Lower lobe of right lung (tissue), 2 donors: ENCODE results near the gene KCNJ4. TPM values are rescaled to one million over a fixed set of nuclear protein-coding genes. Genes with fewer than 3 reads are reported as not detected.
"Not testable (repeated sequence)": the region's sequence is repeated elsewhere in the genome, so short reads cannot be mapped to it uniquely, and the experiment has no call there.

Source experiments
- ATAC-seq, 2 donors: fragments of 200-7000 bp; cut with Tn5 transposase; one replicate each; pipeline ENCODE4 v1.9.1; 2020 to 2022; ENCODE audit warnings: mild to moderate bottlenecking in 2 of 2, moderate library complexity in 2 of 2
- DNase-seq: peaks from one replicate; pipeline ENCODE4 v3.0.0-alpha.2; 2020
- H3K27ac ChIP-seq: fragments of 200-600 bp; one replicate; pipeline ENCODE4 v1.8.0; 2022
- H3K27me3 ChIP-seq: fragments of 200-600 bp; one replicate; pipeline ENCODE4 v1.8.0; 2022; ENCODE audit warnings: low read depth
- H3K36me3 ChIP-seq: fragments of 200-600 bp; one replicate; pipeline ENCODE4 v1.8.0; 2022; ENCODE audit warnings: mild to moderate bottlenecking
- H3K4me1 ChIP-seq: fragments of 200-600 bp; one replicate; pipeline ENCODE4 v1.8.0; 2022
- H3K4me3 ChIP-seq: fragments of 200-600 bp; one replicate; pipeline ENCODE4 v1.8.0; 2022; ENCODE audit warnings: mild to moderate bottlenecking
- H3K9me3 ChIP-seq: fragments of 200-600 bp; one replicate; pipeline ENCODE4 v1.8.0; 2022
- CTCF ChIP-seq: fragments of 200-600 bp; IDR thresholded peaks from one replicate; pipeline ENCODE4 v1.8.0; 2022; ENCODE audit warnings: antibody characterized with exemption, mild to moderate bottlenecking
- intact Hi-C: fragments of 100-400 bp; cut with DNase I; formaldehyde crosslinking; loops from one replicate; pipeline ENCODE4 v1.11.0; 2022
- total RNA-seq: library from RNA; stranded (reverse); fragmentation: NEBNext Ultra II Directional; extraction: Animal tissue kit (Norgen Biotek cat#: 25700); gene quantifications from one replicate; pipeline ENCODE4 v1.2.1, GENCODE V29; 2021
- donor health status: DM: no; HTN: yes; CAD: no; lungs with severe emphysema.

KCNJ4 gene
- total RNA-seq, 1 donor from 2014 or later = not detected

GRCh38 chr22:38388506-38389427, 66.2 kb downstream of the KCNJ4 start:
- H3K27ac ChIP-seq, H3K4me3 ChIP-seq, H3K9me3 ChIP-seq, H3K4me1 ChIP-seq, H3K27me3 ChIP-seq, intact Hi-C loops, DNase-seq, H3K36me3 ChIP-seq, ATAC-seq: not testable (repeated sequence)

GRCh38 chr22:38386918-38387317, 68.1 kb downstream of the KCNJ4 start:
- H3K9me3 ChIP-seq, H3K4me3 ChIP-seq, ATAC-seq, H3K4me1 ChIP-seq, H3K36me3 ChIP-seq, intact Hi-C loops, DNase-seq, H3K27me3 ChIP-seq, H3K27ac ChIP-seq: not testable (repeated sequence)

GRCh38 chr22:38383417-38383816, 71.6 kb downstream of the KCNJ4 start:
- no peak for ATAC-seq
- TF ChIP-seq CTCF = no peak
- Histone ChIP-seq H3K4me1 (no peaks in the 10 kb centered on the region), H3K27me3 (no peaks in the 10 kb centered on the region), H3K9me3 (no peaks in the 10 kb centered on the region), H3K4me3 (no peak overlapping the region), H3K36me3 (peaks cover 15% of the 10 kb centered on the region), H3K27ac (no peak overlapping the region)
- intact Hi-C loops = no loop called here
- DNase-seq = no peak

- H3K36me3 ChIP-seq = peaks cover 20% of the 10 kb centered on the region
- H3K4me3 ChIP-seq, H3K27me3 ChIP-seq, H3K27ac ChIP-seq, H3K4me1 ChIP-seq, intact Hi-C loops, DNase-seq, ATAC-seq, H3K9me3 ChIP-seq: not testable (repeated sequence)
Measured at GRCh38 chr22:38381371-38381770, 73.6 kb downstream of the KCNJ4 start.

Other genes starting within 250 kb of the KCNJ4 start
- gene TMEM184B, start 182.2 kb downstream of the KCNJ4 start, total RNA-seq = 77.7 TPM
- gene CSNK1E, start 137.8 kb downstream of the KCNJ4 start, total RNA-seq = 126 TPM
- gene KDELR3, start 12.9 kb upstream of the KCNJ4 start, total RNA-seq = 8.3 TPM
- 457 TPM for gene DDX17, start 51.1 kb upstream of the KCNJ4 start, total RNA-seq
- gene DMC1, start 115.0 kb upstream of the KCNJ4 start, total RNA-seq = 0.97 TPM
- 3.4 TPM for gene FAM227A, start 201.2 kb upstream of the KCNJ4 start, total RNA-seq
- 30.8 TPM for gene CBY1, start 201.4 kb upstream of the KCNJ4 start, total RNA-seq
- 42.2 TPM for gene TOMM22, start 226.8 kb upstream of the KCNJ4 start, total RNA-seq
- 44.7 TPM for gene JOSD1, start 245.7 kb upstream of the KCNJ4 start, total RNA-seq